HG03469 (cell line): ENCODE data around the gene BRD4.
"Not testable (repeated sequence)": the region's sequence is repeated elsewhere in the genome, so short reads cannot be mapped to it uniquely, and the experiment has no call there.

Experiments used
- ATAC-seq: cut with Tn5 transposase; IDR thresholded peaks from one replicate; pipeline ENCODE4 v1.9.1; 2021; ENCODE audit warnings: mild to moderate bottlenecking, moderate library complexity, moderate number of reproducible peaks; ENCODE audit not compliant: unreplicated experiment

The BRD4 gene

DNA sequence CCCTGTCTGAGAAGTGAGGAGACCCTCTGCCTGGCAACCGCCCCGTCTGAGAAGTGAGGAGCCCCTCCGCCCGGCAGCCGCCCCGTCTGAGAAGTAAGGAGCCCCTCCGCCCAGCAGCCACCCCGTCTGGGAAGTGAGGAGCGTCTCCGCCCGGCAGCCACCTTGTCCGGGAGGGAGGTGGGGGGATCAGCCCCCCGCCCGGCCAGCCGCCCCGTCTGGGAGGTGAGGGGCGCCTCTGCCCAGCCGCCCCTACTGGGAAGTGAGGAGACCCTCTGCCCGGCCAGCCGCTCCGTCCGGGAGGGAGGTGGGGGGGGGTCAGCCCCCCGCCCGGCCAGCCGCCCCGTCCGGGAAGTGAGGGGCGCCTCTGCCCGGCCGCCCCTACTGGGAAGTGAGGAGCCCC is 30.7 kb upstream of the BRD4 start:
- not testable (repeated sequence) for ATAC-seq

DNA sequence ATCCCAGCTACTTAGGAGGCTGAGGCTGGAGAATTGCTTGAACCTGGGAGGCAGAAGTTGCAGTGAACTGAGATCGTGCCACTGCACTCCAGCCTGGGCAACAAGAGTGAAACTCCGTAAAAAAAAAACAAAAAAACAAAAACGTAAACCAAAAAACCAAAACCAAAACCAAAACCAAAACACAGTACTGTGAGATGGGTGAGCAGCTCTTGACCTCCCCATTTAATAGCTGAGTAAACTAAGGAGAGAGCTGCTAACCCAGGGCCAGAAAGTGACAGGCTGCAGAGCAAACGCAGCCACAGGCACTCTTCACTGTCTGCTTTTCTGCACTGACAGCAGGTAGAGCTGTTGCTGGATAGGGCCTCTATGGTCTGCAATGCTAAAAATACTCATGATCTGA is 27.7 kb upstream of the BRD4 start:
- ATAC-seq: not testable (repeated sequence)

- ATAC-seq: no peak
These were observed 26.6 kb upstream of the BRD4 start for GRCh38 chr19:15358918-15359317.

DNA sequence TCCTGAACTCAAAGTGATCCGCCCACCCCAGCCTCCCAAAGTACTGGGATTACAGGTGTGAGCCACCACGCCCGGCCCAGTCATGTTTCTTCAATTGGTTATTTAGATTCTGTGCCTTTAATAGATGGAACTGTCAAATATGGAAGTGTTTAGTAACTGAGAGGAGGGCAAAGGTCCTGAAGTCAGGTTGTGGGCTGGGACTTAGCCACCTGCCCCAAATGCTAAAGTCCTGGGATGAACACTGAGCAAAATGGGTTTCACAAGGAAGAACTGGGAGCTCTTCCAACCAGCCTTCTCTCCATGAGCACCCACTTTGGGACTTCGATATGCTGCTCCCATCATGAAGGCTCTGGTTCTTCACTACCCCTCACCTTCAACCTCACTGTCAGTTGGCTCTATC is 25.6 kb upstream of the BRD4 start:
- no peak for ATAC-seq

DNA sequence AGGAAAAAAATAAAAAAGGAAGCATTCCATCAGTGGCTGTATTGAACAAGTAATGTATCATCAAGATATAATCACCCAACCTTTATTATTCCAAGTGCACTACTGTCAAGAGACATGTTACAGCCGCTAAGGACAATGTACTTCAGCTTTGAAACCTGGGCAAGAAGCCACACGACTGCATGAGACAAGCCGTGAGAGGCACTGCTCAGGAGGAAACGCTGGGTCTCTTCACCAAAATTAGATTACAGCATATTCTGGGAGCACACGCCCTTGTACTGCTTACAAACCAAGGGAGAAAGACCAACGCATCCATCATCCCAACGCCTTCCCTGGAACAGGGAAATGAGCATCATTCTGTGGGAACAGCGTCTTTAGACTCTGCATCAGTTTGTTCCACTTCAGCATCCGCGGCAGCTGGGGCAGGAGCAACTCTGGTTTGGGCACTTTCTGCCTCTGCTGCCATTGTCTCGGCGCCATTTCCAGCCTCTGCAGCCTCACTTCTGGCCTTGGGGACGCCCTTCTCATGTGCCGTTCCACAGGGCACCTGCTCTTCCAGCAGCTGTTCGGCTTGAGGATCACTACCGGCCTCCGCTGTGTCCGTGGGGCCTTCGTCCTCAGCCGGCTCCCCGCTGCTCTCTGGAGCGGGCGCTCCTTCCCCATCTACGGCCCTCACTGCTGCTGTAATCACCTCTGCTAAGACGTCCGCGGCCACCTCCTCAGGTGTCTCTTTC is 22.4 kb upstream of the BRD4 start:
- no peak for ATAC-seq

GRCh38 chr19:15353908-15354307 is 21.6 kb upstream of the BRD4 start:
- ATAC-seq: no peak

GRCh38 chr19:15352535-15352934 is 20.2 kb upstream of the BRD4 start:
- ATAC-seq: not testable (repeated sequence)

DNA sequence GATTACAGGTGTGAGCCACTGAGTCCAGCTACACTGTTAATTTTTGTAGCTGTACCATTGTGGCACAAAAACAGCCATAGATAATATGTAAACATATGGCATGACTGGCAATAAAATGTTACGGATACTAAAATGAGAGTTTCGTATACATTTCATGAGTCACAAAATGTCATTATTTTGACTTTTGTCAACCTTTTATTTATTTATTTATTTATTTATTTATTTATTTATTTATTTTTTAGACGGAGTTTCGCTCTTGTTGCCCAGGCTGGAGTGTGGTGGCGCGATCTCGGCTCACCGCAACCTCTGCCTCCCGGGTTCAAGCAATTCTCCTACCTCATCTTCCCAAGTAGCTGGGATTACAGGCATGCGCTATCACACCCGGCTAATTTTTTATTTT is 9.0 kb upstream of the BRD4 start:
- ATAC-seq: not testable (repeated sequence)

- ATAC-seq: no peak
These were observed 7.7 kb upstream of the BRD4 start for GRCh38 chr19:15340086-15340485.

DNA sequence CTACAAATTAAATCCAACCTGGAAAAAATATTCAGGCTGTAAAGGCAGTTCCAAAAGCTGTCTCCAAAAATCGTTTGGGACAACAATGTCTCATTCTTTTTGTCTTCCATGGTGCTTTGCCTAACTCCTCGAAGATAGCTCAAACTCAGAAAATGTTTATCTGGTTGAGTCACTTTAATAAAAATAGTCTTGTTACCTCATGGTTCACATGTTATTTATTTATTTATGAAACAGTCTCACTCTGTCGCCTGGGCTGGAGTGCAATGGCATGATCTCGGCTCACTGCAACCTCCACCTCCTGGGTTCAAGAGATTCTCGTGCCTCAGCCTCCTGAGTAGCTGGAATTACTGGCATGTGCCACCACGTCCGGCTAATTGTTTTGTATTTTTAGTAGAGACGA is 4.9 kb upstream of the BRD4 start:
- no peak for ATAC-seq

DNA sequence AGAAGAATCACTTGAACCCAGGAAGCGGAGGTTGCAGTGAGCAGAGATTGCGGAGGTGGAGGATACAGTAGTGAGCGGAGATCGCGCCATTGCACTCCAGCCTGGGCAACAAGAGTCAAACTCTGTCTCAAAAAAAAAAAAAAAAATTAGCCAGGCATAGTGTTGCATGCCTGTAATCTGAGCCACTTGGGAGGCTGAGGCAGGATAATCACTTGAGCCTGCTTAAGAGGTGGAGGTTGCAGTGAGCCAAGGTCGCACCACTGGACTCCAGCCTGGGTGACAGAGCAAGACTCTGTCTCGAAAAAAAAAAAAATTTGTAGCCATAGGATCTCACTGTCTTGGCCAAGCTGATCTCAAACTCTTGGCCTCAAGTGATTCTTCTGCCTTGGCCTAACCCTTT is 3.7 kb upstream of the BRD4 start:
- ATAC-seq: not testable (repeated sequence)

DNA sequence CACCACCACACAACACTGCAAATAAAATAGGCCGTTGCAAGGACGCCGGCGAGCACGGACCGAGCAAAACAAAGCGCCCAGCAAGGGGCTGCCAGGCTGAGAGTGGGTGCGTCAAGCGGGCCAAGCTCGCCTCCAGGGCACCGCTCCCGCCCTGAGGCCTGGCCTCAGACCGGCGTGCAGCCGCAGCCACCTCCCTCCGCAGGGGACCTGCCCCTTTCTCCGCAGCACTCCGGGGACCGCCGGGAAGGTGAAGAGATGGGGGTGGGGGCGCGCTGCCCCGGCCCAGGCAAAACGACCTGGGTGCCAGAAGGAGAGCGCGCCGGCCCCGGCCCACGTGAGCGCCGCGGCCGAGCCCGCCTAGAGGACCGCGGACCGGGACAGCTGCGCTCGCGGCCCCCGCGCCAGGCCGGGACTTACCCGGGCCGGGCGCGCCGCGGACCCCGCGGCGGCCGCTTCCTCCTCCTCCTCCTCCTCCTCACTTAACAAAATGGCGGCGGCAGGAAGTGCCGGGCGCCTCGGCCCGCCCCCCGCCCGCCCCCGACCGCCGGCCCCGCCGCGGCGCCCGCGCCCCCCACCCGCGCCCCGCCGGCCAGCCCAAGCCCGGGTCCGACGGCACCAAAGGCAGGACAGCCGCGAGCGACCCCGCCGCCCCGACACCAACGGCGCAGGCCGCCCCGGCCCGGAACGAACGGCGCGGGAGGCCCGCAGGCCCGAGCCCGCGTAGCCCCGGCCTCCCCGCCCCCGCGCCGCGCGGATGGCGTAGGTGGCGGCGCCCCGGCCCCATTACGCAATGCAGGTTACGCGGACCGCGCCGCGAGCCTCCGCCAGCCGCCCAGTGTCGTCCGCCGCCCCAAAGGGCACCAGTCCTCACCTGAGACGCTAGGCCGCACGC is 674 bp downstream of the BRD4 start:
- no peak for ATAC-seq

DNA sequence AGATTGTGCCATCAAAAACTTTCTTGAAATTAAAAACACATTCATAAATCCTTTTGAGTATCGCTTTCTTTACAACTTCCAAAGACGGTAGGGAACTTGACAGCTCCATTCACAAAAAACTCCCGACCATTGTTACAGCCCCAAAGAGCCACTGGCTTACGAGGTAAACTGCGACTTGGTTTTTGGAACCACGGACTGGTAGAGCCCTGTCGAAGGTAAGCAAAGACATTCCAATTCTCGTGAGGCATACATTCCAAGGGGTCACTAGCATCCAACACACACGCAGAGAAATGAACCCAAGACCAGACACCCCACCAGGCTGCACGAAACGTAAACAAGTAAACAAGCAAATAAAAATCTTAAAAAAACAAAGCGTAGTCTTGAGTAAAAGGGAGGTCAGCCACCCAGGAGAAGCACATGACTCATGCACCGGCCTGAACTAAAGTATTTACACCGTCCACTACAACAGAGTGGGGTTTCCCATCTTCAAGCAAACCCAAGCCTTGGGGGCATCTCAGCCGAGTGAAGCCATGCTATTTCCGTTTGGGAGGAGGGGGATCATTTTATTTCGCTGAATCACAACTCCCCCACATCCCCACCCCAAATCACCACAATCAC is 1.4 kb downstream of the BRD4 start:
- no peak for ATAC-seq

DNA sequence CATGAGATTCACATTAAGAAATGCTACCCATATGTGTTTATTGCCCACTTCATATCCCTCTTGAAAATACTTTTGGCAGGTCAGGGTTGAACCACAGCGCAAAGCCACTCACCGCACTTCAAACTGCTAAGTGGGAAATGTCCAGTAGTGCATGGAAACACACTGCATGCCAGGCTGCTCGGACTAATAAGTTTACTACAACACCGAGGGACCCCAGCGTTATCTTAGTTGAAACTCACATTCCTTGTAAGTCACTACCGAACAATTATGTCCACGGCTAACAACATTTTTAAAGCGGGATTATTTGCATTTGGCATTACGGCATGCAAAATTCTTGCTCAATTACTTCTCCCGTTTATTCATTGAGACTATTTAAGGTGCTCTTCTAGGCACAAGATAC is 4.0 kb downstream of the BRD4 start:
- no peak for ATAC-seq

- no peak for ATAC-seq
These were observed 7.4 kb downstream of the BRD4 start for GRCh38 chr19:15324791-15325519.

- ATAC-seq: no peak
These were observed 8.7 kb downstream of the BRD4 start for GRCh38 chr19:15323496-15324235.

- no peak for ATAC-seq
These were observed 10.6 kb downstream of the BRD4 start for GRCh38 chr19:15321739-15322138.

- ATAC-seq: no peak
These were observed 12.2 kb downstream of the BRD4 start for GRCh38 chr19:15320116-15320515.

DNA sequence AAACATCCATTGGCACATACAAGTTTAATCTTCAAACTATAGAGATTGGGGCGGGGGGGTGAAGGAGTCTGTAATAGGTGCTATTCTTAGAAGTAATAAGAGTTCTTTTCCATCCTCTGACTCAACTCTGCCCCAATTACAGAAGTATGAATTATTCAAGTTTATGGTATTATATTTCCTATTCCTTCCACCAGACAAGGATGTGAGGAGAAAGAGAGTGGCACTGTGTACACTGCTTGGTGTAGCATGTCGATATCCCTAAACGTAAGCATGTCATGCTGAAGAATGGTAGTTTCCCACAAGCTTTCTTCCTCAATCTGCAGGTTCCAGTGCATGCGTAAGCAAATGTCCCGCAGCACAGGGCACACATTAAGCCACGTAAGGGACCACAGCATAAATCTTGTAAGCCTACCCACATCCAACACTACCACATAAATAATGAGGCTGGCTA is 14.1 kb downstream of the BRD4 start:
- no peak for ATAC-seq

GRCh38 chr19:15317392-15318071 is 14.8 kb downstream of the BRD4 start:
- ATAC-seq: no peak
